Ecto neural progenitor cell (in vitro differentiated cells): ENCODE measurements around the gene RBCK1.
"Not testable (repeated sequence)": the region's sequence is repeated elsewhere in the genome, so short reads cannot be mapped to it uniquely, and the experiment has no call there.

Source experiments
- DNase-seq: peaks from one replicate; pipeline ENCODE4 v3.0.0-alpha.2; 2018; ENCODE audit warnings: low spot score

The RBCK1 gene

DNA sequence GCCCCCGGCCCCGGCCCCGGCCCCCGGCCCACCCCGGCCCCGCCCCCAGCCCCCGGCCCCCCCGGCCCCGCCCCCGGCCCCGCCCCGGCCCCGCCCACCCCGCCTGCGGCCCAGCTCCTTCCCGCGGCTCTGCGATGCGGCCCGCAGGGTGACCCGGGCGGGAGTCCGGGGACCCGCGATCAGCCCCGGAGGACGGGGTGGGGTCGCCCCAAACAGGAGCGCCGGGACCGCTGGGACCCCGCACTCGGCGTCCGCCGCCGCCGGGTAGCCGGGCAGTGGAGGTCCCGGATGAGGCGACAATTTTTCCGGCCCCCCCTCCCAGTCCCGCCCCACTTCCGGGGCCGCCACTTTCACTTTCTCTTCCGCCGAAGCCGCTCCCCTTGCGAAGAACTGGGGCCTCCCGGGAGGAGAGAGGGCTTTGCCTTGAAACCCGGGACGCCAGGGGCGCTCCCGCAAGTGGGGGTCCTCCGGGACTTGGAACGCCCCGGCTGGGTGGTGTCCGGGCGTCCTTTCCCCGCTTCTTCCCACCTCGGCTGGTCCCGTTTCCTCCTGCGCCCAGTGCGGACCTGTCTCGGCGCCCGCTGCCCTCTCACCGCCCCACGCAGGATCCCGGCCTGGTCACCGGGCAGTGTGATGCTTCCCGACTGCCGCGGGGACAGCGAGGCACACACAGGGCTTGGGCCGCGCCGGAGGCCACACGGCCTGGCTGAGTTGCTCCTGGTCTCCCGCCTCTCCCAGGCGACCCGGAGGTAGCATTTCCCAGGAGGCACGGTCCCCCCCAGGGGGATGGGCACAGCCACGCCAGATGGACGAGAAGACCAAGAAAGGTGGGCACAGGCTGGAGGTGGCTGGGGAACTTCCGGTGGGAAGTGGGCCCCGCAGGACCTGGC, at the start of gene RBCK1:
RBCK1 (plus strand) TSS at position 347 of the 890 bp plus-strand sequence; CDS start at position 806, 459 bp downstream.
- peak; percentile 88 for DNase-seq

DNA sequence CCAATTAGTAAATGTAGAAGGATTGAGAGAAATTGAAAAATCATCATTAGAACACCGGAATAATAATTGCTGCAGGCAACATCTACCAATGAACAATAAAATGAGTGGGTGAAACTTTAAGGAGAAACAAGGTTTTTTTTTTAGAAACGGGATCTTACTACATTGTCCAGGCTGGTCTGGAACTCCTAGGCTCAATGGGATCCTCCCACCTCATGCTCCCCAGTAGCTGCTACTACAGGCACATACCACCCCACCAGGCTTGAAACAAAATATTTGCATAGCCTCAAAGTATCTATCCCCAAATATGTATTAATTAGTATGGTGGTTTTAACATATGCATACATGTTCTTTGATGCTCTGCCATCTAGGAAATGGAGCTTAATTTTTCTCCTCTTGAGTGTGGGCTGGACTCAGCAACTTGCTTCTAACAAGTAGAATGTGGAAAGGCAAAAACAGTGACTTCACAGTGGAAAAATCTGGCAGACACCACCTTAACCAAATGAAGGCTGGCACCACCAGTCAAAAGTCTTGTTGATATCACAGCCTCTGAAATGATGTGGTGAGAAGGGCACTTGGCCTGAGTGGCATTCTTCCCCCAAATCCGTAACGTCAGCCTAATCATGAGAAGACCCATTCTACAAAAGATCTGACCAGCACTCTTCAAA, 49.1 kb upstream of the RBCK1 start:
- no peak for DNase-seq

DNA sequence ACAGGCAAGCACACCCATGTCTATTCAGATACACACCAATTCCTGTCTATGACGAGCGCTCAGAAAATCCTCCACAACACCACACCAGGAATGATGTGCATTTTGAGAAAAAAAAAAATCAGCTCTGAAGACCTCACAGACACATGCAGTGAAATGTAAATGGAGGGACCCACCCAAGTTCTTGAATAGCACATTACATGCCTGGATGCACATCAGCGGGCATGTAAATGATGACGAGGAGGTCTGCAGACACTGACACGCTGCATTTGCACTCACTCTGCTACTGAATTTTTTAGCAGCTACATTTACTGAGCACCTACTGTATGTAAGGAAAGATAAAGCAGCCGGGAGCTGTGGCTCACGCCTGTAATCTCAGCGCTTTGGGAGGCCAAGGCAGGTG, 46.5 kb upstream of the RBCK1 start:
- DNase-seq: no peak

DNA sequence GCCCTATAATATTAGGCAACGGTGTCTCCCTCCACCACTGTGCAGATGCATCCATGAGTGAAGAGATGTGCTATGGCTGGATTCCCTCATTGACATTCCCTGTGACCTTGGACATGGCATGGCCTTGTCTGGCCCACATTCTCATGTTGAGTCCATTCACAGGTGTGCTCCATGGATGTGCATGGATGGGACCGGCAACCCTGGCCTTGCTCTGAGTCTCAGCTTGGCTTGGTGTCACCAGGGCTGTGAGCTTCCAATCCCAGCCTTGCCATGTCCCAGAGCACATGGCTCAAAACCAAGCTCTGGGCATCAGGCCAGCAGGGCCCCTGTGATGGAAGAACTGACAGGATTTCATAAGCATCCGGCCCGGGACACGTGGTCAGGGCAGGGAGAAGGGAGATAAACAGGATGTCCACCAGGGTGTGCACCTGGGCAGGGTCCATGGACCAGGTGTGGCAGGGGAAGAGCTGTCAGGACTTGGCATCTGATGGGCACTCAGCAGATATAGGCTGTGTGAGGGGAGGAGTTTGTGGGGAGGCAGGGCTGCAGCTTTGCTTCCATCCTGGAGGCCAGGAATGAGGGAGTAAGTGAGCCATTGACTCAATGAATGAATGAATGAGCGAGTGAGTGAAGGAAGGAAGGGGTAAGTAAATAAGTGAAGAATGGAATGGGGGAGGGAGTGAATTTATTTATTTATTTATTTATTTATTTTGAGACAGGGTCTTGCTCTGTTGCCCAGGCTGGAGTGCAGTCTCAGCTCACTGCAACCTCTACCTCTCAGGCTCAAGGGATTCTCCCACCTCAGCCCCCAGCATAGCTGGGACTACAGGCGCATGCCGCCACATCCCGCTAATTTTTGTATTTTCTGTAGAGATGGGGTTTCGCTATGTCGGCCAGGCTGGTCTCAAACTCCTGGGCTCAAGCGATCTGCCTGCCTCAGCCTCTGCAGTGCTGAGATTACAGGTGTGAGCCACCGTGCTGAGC, 45.5 kb upstream of the RBCK1 start:
- no peak for DNase-seq

DNA sequence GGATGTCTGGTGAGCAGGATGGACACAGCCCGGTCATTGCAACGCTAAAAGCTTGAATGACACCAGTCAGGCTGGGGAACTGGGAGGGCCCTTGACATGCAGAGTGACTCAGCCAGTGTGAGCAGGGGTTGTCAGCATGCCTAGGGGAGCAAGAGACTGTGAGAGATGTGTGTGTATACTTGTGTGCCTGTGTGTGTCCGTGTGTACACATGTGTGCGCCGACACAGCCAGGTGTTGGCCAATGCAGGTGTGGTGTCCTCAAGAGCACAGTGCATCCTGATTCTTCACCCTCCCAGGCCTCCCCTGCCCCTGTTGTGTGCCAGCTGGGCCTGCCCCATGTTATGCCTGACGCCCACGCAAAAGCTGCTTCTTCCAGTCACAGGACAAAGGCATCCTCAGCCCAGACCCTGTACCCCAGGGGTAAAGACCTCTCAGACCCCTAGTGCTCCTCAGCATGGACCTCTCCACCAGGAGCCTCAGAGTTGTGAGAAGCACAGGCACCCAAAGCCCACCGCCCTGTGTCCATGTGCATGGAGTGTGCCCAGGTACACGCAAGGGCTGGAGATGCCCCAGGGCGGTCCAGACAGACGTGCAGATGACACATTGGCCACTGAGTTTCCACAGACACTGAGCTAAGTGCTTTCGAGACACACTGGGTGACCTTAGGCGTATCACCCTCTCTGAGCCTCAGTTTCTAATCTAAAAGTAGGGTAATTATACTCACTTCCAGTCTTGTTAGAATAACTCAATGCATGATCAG, 44.6 kb upstream of the RBCK1 start:
- DNase-seq: no peak

DNA sequence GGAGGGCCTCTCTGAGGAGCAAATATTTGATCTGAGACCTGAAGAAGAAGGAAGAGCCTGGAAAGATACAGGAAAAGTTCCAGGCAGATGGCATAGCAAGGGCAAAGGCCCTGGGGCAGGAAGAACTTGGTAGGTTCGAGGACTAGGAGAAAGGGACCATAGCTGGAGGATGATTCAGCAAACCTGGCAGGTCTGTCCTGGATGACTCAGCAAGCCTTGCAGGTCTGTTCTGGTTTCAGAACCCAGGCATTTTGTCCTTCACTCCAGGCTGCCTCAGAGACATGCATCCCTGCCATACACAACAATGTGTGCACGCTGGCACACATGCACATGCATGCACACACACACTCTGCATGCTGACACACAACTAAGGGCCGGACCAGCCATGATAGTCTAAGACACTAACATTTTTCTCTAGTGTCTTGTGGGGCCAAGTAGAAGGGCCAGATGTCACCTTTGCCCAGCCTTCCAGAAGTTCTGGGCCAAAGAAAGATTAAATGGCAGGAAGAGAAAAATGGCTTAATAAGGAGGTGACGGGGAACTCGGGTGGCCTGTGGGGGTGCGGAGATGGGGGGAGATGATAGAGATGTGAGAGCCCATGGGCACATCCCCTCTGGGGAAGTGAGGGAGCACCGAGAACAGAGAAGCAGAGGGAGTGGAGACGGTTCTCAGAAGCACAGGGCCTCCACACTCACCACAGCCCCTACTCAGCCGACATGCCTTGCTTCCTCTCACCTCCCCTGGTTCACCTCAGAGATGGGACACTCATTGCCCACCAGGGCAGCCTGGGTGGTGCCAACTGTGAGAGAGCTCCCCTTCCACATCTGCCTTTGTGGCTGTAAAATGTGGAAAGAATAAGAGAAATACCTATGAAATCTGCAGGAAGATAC, 42.9 kb upstream of the RBCK1 start:
- no peak for DNase-seq

DNA sequence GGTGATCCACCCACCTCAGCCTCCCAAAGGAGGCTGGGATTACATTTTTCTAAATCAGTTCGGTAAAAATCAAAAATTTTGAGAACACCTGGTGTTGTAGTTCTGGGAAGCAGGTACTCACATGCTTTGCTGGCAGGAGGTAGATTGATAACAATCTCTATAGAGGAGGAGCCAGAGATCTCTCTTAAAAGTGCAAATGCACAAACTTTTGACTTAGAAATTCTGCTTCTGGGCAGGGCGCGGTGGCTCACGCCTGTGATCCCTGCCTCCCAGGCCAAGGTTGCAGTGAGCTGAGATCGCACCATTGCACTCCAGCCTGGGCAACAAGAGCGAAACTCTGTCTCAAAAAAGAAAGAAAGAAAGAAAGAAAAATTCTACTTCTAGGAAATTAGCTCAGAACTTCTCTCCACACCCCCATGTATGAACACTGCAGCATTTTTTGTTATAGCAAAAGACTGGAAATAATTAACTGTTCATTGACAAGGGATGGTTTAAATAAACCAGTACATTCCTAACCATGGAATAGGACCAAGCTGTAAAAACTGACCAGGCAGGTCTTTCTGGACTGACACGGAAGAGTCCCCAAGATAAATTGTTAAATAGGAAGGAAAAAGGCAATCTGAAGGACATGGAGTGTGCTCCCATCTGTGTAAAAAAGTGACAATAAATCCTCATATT, 41.9 kb upstream of the RBCK1 start:
- DNase-seq: no peak

DNA sequence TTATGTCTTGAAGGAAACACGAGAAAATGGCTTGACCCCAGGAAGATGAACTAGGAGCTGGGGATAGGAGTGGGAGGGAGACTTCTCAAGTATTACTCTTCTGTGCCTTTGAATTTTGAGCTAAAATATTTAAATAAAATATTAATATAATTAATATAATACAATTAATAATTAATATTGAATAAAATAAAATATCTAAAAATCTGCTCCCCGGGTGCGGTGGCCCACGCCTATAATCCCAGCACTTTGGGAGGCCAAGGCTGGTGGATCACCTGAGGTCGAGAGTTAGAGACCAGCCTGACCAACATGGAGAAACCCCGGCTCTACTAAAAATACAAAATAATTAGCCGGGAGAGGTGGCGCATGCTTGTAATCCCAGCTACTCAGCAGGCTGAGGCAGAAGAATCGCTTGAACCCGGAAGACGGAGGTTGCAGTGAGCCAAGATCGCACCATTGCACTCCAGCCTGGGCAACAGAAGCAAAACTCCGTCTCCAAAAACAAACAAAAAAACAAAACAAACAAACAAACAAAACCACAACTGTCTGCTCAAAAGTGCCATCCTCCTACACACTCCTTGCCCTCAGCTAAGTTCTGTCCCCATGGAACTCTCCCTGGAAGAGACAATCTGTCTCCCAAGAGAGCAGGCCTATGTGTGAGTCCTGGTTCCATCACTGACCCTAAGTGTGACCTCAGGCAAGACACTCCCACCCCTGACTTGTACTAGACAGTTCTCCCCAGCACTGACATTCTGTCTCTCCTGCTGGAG, 41.2 kb upstream of the RBCK1 start:
- no peak for DNase-seq

DNA sequence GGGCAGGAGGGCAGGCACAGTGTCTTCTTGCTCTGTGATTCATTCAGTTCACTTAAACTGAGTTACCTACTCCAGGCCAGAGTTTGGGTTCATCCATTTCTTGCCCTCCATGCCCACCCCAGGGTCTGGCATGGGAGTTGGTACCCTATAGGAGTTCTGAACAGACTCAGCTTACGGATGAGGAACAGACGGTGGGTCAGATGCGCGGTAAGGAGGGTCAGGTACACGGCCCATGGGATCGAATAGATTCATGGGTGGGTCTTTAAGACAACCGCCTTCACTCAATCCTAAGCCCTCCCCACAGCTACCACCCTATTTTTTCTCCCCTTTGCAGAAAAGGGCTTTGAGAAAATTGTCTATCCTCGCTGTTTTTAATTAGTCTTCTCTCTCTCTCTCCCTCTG, 40.6 kb upstream of the RBCK1 start:
- DNase-seq: no peak

DNA sequence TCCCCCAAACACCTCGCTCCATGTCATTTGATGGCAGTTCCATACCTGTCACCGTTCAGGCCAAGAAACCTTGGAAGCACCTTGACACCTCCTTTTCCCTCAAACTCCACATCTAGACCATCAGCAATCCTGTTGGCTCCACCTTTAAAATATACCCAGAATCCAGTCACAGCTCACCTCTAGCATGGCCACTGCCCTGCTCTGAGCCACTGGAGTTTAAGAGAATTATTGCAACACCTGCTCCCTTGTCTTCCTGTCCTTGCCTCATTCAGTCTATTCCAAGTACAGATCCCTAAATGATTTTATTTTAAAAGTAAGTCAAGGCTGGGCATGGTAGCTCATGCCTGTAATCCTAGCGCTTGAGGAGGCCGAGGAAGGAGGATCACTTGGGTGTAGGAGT, 39.2 kb upstream of the RBCK1 start:
- DNase-seq: no peak

DNA sequence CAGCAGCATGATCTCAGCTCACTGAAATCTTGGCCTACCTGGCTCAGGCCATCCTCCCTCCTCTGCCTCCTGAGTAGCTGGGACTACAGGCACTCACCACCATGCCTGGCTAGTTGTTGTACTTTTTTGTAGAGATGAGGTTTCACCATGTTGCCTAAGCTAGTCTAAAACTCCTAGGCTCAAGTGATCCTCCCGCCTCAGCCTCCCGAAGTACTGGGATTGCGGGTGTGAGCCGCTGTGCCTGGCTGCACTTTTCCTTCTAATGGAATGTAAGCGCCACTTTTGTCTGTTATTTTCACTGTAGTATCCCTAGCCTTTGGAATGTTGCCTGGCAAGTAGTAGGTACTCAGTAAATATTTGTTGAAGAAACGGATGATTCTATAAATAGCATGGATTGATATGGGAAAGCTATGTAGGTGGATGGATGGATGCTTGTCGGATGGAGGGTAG, 37.9 kb upstream of the RBCK1 start:
- DNase-seq: no peak

DNA sequence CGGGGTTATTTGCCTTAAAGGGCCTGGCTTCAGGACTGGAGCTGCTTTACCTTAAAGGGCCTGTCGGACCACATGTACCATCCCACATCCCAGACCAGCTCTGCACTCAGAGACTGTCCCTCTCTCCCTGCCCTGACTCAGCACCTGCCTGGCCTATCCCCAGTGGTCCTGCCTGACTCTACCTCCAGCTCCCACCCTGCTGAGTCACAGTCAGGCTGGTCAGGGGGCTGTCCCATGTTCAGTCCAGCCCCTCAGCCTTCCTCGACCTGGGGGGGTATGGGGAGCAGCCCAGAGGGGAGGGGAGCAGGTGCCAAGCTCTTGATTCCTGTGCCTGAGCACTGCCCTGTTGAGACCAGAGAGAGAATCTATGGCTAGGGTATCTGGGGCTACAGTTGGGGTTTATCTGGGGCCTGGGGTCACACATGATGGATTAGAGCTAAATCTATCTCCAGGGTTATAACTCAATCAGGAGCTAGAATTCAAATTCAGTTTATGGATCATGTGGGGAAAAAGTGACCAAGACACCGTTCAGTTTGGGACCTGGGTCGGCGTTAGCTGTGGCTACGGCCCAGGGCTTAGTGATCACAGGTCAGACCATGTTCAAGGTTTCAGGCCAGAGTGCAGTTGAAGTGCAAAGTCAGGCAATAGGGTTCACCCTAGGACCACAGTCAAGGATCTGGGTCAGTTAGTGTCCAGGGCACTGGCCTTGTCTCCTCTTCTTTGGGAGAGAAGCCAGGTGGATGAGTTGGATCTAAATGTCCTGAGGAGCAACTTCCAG, 36.9 kb upstream of the RBCK1 start:
- no peak for DNase-seq

DNA sequence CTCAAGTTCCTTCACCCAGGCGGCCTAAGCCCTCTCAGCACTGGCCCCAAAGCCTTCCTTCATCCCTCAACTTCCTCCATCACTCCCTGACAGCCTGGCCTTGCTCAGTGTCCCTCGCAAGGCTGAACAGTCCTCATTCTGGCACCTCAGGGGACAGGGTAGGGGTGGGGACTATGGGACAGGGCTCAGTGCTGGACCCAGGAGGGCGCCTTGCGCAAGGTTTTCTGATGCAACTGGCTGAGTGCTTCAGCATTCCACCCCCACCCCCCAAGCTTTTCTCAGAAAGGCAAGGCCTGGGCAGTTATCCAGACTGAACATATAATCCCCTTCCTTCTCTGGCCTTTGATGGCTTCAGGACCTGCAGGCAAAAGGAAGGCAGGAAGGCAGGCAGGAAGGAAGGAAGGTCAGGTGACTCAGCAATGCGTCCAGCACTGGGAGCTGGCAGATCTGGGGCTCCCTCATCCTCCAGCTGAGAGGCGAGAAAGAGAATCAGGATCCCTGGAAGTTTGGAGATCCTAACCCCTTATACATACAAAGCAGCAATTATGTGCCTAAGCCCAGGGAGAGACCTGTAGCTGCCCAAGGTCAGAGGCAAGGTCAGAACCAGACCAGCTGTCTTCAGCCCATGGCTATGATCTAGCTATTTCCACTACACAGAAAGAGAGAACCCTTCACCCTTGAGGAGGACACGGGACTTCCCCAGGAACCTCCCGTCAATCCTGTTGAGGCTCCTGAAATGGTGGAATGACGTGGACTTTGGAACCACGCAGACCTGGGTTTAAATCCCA, 36.1 kb upstream of the RBCK1 start:
- DNase-seq: no peak

DNA sequence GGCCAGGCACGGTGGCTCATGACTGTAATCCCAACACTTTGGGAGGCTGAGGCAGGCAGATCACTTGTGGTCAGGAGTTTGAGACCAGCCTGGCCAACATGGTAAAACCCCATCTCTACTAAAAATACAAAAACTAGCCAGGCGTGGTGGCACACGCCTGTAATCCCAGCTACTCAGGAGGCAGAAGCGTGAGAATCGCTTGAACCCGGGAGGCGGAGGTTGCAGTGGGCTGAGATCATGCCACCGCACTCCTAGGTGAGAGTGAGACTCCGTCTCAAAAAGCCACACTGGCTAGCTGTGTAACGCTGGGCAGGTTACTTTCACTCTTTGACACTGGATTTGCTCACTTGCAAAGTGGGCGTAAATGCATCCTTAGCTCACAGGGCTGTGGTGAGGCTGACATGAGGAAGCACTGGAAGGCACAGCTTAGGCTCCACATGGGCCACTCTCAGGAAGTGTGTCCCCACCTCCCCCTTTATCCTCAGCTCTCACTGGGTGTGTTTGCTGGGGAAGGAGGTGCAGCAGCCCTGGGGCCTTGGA, 35.5 kb upstream of the RBCK1 start:
- DNase-seq: not testable (repeated sequence)

DNA sequence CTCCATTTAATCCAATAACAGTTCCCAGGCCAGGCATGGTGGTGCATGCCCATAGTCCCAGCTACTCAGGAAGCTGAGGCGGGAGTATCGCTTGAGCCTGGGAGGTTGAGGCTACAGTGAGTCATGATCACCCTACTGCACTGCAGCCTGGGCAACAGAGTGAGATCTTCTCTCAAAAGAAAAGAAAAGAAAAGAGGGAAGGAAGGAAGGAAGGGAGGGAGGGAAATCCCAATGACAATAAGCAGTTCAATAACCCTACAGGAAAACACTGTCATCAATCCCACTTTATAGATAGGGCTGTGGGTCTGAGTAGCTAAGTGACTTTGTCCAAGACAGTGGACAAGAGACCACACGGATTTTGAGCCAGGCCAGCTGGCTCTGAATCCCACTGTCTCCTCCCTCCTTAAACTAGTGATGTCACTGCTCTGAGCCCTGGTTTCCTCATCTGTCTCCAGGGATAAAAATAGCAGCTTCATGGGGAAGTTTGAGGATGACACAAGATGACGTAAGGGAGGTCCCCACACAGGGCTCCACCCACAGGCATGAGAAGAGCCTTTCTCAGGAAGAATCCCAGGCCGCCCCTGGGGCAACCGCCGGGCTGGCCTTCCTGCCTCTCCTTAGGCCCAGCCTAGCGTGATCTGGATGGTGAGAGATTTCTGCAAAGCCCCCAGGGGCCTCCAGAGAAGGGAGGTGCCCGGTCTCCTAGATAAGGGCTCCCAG, 34.8 kb upstream of the RBCK1 start:
- no peak for DNase-seq

DNA sequence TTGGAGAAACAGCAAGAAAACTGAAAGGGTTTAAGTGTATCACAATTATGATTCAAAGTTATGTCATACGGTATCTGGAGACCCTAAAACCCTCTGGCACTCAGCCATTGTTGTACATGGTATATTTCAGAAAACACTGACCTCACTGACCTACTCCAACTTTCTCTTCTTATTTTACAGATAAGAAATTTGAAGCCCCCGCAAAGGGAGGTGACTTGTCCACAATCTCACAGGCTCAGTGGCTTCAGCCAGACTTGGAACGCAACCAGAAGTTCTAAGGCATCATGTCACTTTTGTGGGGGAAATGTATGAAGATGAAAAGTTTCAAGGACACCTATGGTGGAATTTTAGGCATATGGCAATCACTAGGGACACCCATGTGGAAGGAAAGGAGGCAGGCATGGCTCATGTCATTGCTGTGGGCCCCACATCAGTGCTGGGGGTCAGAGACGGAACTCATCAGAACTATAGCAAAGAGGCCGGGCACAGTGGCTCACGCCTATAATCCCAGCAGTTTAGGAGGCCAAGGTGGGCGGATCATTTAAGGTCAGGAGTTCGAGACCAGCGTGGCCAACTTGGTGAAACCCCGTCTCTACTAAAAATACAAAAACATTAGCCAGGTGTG, 32.7 kb upstream of the RBCK1 start:
- no peak for DNase-seq
